Measurements from ENCODE around the gene FOSL2. TPM values are rescaled to one million over a fixed set of nuclear protein-coding genes. Genes with fewer than 3 reads are reported as not detected.

Gene FOSL2
- total and polyA plus RNA-seq, 2 donors (not counting 1 experiment from before 2014, with no cell fraction given): 2.5 to 37.7 TPM

DNA sequence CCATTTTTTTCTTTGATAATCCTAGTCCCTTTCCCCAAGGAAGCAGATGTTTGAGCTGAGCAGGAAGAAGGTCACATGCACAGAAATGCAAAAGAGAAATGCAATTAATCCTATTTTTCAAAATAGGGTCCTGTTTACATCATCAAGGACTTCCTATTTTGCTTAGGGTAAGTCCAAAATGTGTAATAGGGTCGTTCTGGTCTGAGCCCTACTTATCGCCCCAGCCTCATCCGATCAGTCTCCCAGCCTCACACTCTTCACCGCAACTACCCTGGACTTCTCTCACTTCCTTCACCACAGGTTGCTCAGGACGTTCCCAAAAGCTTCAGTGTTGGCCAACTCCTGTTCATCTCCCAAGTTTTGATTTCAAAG lies 32.8 kb downstream of the FOSL2 start:
- H3K27ac Mint-ChIP-seq: no peak overlapping the region
- H3K4me3 Mint-ChIP-seq: no peak overlapping the region
- ChIA-PET CTCF (no interaction called here), POLR2A (no interaction called here)
- Histone ChIP-seq H3K27me3 (replicated peaks in 1 of 4; ENCODE audit: control extremely low read depth in 1 of 4, control insufficient read depth in 3 of 4, insufficient read depth in 4 of 4, low read length in 3 of 4) (no peaks in the 10 kb centered on the region), H4K20me1 (ENCODE audit: control insufficient read depth, insufficient read depth, low read length, poor library complexity, severe bottlenecking) (no peaks in the 10 kb centered on the region), H2AFZ (ENCODE audit: insufficient read depth, low read depth, low read length, poor library complexity, severe bottlenecking) (no peak overlapping the region), H3K36me3 (replicated peaks in 1 of 2; ENCODE audit: control extremely low read depth in 1 of 2, control insufficient read depth in 1 of 2, extremely low read depth in 1 of 2, insufficient read depth in 2 of 2, low read length in 1 of 2) (no peaks in the 10 kb centered on the region), H3K4me1 (ENCODE audit: control insufficient read depth in 2 of 2, insufficient read depth in 2 of 2, low read length in 2 of 2) (peaks cover 0 to 7% of the 10 kb centered on the region in 2 donors), H3K4me3 (ENCODE audit: control extremely low read depth in 1 of 5, extremely low read depth in 1 of 5, insufficient read depth in 1 of 5, low read depth in 2 of 5, low read length in 4 of 5) (no peak overlapping the region), H3K9me3 (ENCODE audit: control extremely low read depth in 1 of 3, control insufficient read depth in 2 of 3, insufficient read depth in 1 of 3, low read length in 2 of 3) (no peaks in the 10 kb centered on the region), H3K27ac (ENCODE audit: low read length in 2 of 2) (no peak overlapping the region), H3K79me2 (ENCODE audit: control insufficient read depth, insufficient read depth, low read length) (no peaks in the 10 kb centered on the region), H3K4me2 (replicated peaks; ENCODE audit: low read depth, low read length, poor library complexity, severe bottlenecking) (no peak overlapping the region), H3K9ac (ENCODE audit: low read length) (no peak overlapping the region)
- TF ChIP-seq, protein P1, sequence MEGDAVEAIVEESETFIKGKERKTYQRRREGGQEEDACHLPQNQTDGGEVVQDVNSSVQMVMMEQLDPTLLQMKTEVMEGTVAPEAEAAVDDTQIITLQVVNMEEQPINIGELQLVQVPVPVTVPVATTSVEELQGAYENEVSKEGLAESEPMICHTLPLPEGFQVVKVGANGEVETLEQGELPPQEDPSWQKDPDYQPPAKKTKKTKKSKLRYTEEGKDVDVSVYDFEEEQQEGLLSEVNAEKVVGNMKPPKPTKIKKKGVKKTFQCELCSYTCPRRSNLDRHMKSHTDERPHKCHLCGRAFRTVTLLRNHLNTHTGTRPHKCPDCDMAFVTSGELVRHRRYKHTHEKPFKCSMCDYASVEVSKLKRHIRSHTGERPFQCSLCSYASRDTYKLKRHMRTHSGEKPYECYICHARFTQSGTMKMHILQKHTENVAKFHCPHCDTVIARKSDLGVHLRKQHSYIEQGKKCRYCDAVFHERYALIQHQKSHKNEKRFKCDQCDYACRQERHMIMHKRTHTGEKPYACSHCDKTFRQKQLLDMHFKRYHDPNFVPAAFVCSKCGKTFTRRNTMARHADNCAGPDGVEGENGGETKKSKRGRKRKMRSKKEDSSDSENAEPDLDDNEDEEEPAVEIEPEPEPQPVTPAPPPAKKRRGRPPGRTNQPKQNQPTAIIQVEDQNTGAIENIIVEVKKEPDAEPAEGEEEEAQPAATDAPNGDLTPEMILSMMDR (IDR thresholded peaks at IDR 0.05): no peak
- TF ChIP-seq EZH2 (IDR thresholded peaks at IDR 0.05; ENCODE audit: borderline replicate concordance, insufficient read depth, low read depth, low read length, poor library complexity, severe bottlenecking): no peak
- DNase-seq (no peak), ATAC-seq (ENCODE audit: low read depth) (no peak)
- H3K27me3 Mint-ChIP-seq: peaks cover 15% of the 10 kb centered on the region
- H3K4me1 Mint-ChIP-seq: peaks cover 6% of the 10 kb centered on the region
- WGBS (ENCODE audit: insufficient coverage): no CpG with 5 or more reads among the region's 5 CpGs
- intact Hi-C loops (cut with micrococcal nuclease): no loop called here
- H3K9me3 Mint-ChIP-seq (ENCODE audit: insufficient read depth): no peaks in the 10 kb centered on the region

DNA sequence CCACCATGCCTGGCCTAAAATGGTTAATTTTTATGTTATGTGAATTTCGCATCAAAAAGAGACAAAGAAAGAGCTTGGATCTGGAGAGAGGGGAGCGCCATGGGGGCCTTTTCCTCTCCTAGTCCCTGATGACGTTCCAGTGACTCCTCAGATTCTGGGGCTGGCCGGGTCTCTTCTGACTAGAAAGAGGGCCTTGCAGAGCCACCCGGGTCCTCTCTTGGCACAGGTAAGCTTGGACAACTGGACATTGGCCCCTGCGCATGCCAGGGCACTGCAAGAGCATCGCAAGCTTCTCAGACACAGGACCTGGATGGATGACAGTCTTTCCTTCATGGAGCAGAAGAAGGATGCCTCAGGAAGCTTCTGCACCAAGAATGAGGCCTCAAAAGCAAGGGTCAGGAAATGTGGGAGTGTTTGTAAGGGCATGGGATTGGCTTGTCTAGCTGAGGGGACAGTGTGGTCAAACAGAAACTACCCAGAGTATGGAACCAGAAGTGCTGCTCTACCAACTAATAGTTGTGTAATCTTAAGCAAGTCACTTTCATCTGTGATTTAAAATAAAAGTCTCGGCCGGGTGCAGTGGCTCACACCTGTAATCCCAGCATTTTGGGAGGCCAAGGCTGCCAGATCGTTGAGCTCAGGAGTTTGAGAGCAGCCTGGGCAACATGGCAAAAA lies 35.2 kb downstream of the FOSL2 start:
- Histone ChIP-seq H3K79me2 (ENCODE audit: control insufficient read depth, insufficient read depth, low read length) (no peaks in the 10 kb centered on the region), H3K36me3 (replicated peaks in 1 of 2; ENCODE audit: control extremely low read depth in 1 of 2, control insufficient read depth in 1 of 2, extremely low read depth in 1 of 2, insufficient read depth in 2 of 2, low read length in 1 of 2) (no peaks in the 10 kb centered on the region), H3K4me1 (ENCODE audit: control insufficient read depth in 2 of 2, insufficient read depth in 2 of 2, low read length in 2 of 2) (peaks cover 0 to 7% of the 10 kb centered on the region in 2 donors), H3K4me3 (ENCODE audit: control extremely low read depth in 1 of 5, extremely low read depth in 1 of 5, insufficient read depth in 1 of 5, low read depth in 2 of 5, low read length in 4 of 5) (no peak overlapping the region), H2AFZ (ENCODE audit: insufficient read depth, low read depth, low read length, poor library complexity, severe bottlenecking) (no peak overlapping the region), H3K27ac (ENCODE audit: low read length in 2 of 2) (no peak overlapping the region), H3K4me2 (replicated peaks; ENCODE audit: low read depth, low read length, poor library complexity, severe bottlenecking) (no peak overlapping the region), H3K27me3 (replicated peaks in 1 of 4; ENCODE audit: control extremely low read depth in 1 of 4, control insufficient read depth in 3 of 4, insufficient read depth in 4 of 4, low read length in 3 of 4) (no peaks in the 10 kb centered on the region), H4K20me1 (ENCODE audit: control insufficient read depth, insufficient read depth, low read length, poor library complexity, severe bottlenecking) (no peaks in the 10 kb centered on the region), H3K9me3 (ENCODE audit: control extremely low read depth in 1 of 3, control insufficient read depth in 2 of 3, insufficient read depth in 1 of 3, low read length in 2 of 3) (no peaks in the 10 kb centered on the region), H3K9ac (ENCODE audit: low read length) (no peak overlapping the region)
- CTCF ChIA-PET: no interaction called here
- H3K4me1 Mint-ChIP-seq: peaks cover 6% of the 10 kb centered on the region
- no peak for ATAC-seq (ENCODE audit: low read depth)
- TF ChIP-seq, protein P1 (IDR thresholded peaks at IDR 0.05): no peak
- H3K27me3 Mint-ChIP-seq: peaks cover 19% of the 10 kb centered on the region
- POLR2A ChIA-PET: no interaction called here
- no peak for DNase-seq
- intact Hi-C loops (cut with micrococcal nuclease): no loop called here
- H3K9me3 Mint-ChIP-seq (ENCODE audit: insufficient read depth): no peaks in the 10 kb centered on the region
- 93% methylated on average over 10 of the region's 10 CpGs for WGBS (ENCODE audit: insufficient coverage)
- no peak overlapping the region for H3K4me3 Mint-ChIP-seq
- no peak overlapping the region for H3K27ac Mint-ChIP-seq
